OCI-M1 (cell line): Measurements from ENCODE around the gene ZCCHC10.
"Not testable (repeated sequence)": the region's sequence is repeated elsewhere in the genome, so short reads cannot be mapped to it uniquely, and the experiment has no call there.

Experiments
- DNase-seq: peaks from one replicate; lab custom pipeline; 2025; lab: John Stamatoyannopoulos, UW

The ZCCHC10 gene

GRCh38 chr5:132979367-132979940, 46.9 kb downstream of the ZCCHC10 start:
- peak; percentile 38 for DNase-seq

GRCh38 chr5:132976852-132977251, 49.5 kb downstream of the ZCCHC10 start:
- DNase-seq = no peak

DNA sequence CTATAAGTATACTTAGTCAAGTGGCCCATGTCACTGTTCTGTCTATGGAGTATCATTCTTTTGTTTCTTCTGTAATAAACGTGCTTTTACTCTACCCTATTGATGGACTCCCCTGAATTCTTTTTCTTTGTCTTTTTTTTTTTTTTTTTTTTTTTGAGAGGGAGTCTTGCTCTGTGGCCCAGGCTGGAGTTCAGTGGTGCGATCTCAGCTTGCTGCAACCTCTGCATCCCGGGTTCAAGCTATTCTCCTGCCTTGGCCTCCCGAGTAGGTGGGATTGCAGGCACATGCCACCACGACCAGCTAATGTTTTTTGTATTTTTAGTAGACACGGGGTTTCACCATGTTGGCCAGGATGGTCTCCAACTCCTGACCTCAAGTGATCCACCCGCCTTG, 53.9 kb downstream of the ZCCHC10 start:
- DNase-seq = not testable (repeated sequence)

- peak; percentile 79 for DNase-seq
Observed at GRCh38 chr5:132971483-132972435, 54.6 kb downstream of the ZCCHC10 start.

DNA sequence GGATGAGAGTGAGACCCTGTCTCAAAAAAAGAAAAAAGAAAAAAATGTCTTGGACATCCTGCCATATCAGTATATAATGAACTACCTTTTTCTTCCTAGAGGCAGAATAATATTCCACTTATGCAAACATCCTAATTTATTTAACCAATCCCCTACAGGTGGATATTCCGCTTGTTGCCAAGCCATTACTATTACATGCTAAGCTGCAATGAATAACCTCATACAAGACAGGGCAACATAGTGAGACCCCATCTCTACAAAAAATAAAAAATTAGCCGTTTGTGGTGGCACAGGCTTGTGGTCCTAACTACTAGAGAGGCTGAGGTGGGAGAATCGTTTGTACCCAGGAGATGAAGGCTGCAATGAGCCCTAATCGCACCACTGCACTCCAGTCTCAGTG, 61.2 kb downstream of the ZCCHC10 start:
- no peak for DNase-seq

- peak; percentile 98 for DNase-seq
Observed at GRCh38 chr5:132963171-132964104, 62.9 kb downstream of the ZCCHC10 start, which contains the start of gene AFF4. Gene AFF4 (minus strand): TSS chr5:132963634. CDS start chr5:132937189, 26,445 bp downstream.

DNA sequence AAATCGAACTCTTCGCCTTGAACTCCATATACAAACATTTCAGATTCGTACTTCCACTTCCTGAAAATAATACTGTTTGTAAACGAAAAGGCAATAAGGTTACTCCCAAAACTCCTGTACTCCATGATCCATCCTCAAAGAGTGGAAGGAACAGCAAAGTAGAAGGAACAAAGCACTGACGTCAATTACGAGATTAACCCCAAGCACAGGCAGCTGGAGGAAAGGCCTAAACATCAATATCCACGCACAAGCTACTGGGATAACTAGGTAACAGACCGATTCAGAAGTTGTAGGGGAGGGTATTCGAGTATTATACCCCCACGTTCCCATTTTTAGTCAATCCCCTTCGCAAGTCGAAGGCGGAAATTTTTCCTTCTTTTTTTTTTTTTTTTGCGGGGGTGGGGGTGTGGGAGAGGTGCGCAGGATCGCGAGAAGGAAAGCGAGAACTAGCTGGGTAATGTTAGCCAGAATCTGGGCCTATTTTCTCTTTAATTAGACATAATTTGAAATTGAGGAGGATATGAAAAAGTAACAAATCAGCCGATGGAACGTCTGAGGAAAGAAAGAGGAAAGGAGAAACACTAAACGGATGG, 63.8 kb downstream of the ZCCHC10 start:
- peak; percentile 79 for DNase-seq

- DNase-seq = peak; percentile 53
Observed at GRCh38 chr5:132961887-132962286, 64.5 kb downstream of the ZCCHC10 start.

GRCh38 chr5:132961123-132961815, 65.1 kb downstream of the ZCCHC10 start:
- DNase-seq = not testable (repeated sequence)

GRCh38 chr5:132956166-132956799, 70.1 kb downstream of the ZCCHC10 start:
- not testable (repeated sequence) for DNase-seq

DNA sequence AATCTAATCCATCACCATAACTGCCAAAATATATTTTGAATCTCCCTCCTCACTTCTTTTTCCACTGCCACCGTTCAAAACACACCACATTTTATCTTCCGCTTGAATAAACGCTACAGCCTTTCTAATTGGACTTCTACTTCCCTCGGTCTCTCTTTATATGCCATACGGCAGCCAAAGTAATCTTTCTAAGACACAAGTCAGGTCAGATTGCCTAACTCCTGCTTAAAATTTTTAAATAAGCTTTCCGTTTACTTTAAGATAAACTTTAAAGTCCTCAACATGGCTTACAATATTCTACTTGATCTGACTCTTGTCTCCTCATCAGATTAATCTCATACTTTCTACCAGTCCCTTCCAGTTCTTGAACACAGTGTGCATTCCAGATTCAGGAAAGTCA, 72.6 kb downstream of the ZCCHC10 start:
- no peak for DNase-seq

DNA sequence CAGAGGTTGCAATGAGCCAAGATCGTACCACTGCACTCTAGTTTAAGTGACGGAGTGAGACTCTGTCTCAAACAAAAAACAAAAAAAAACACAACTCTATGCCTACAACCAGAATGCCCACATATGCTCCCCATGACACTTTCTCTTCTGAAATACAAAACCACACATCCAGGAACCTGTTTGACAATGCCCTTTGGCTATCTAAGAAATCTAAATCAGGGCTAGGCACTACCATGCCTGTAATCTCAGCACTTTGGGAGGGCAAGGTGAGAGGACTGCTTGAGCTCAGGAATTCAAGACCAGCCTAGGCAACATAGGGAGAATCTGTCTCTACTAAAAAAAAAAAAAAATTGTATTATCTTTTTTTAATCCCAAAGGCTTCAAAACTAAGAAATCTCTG, 73.5 kb downstream of the ZCCHC10 start:
- no peak for DNase-seq

DNA sequence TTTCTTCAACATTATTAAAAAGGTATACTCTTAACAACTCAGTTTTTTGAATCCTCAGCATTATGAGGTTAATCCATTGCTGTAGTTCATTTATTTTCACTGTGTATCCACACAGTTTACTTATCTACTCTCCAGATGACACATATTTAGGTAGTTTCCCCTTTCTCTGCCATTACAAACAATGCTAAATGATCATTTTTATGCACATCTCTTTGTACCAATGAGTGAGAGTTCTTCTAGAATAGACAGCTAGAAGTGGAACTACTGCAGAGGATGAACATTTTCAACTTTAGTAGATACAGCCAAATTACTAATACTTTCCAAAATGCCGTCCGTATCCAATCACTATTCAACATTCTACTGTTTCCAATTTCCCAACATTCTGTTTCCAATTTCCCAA, 74.5 kb downstream of the ZCCHC10 start:
- peak; percentile 9 for DNase-seq

GRCh38 chr5:132949136-132949535, 77.2 kb downstream of the ZCCHC10 start:
- no peak for DNase-seq

GRCh38 chr5:132947671-132948070, 78.7 kb downstream of the ZCCHC10 start:
- DNase-seq = no peak
